Calu3 (cell line): ENCODE data around the gene OS9. TPM values are rescaled to one million over a fixed set of nuclear protein-coding genes. Genes with fewer than 3 reads are reported as not detected.
"Not testable (repeated sequence)": the region's sequence is repeated elsewhere in the genome, so short reads cannot be mapped to it uniquely, and the experiment has no call there.

ENCODE experiments used
- BruUV-seq: library from RNA; stranded (reverse); fragments of 400-500 nt; replicated peaks from 2 replicates; lab custom pipeline; 2021; lab: Mats Ljungman, UMichigan
- CTCF ChIA-PET: fragments of 300-600 bp; sonication (Branson Sonifier 250); formaldehyde crosslinking; loops from one replicate; lab custom pipeline; 2022; ENCODE audit warnings: antibody characterized with exemption; lab: Charles Lee
- DNase-seq: peaks from one replicate; pipeline ENCODE4 v3.0.0; 2022
- H3K27ac Mint-ChIP-seq: one replicate; pipeline ENCODE4 v1.8.0; 2022; ENCODE audit warnings: mixed read lengths; ENCODE audit not compliant: unreplicated experiment
- H3K27me3 Mint-ChIP-seq: one replicate; pipeline ENCODE4 v1.8.0; 2022; ENCODE audit warnings: mixed read lengths; ENCODE audit not compliant: unreplicated experiment
- H3K36me3 Mint-ChIP-seq: one replicate; pipeline ENCODE4 v1.8.0; 2022; ENCODE audit warnings: mild to moderate bottlenecking, moderate library complexity, mixed read lengths; ENCODE audit not compliant: insufficient read depth, unreplicated experiment
- H3K4me1 Mint-ChIP-seq: one replicate; pipeline ENCODE4 v1.8.0; 2022; ENCODE audit warnings: mild to moderate bottlenecking, low read depth, mixed read lengths; ENCODE audit not compliant: unreplicated experiment
- H3K4me3 Mint-ChIP-seq: one replicate; pipeline ENCODE4 v1.8.0; 2022; ENCODE audit warnings: mild to moderate bottlenecking, low read depth, moderate library complexity, mixed read lengths; ENCODE audit not compliant: unreplicated experiment
- H3K9me3 Mint-ChIP-seq: one replicate; pipeline ENCODE4 v1.8.0; 2022; ENCODE audit warnings: low read depth, mixed read lengths; ENCODE audit not compliant: unreplicated experiment
- intact Hi-C: fragments of 100-400 bp; cut with micrococcal nuclease; formaldehyde crosslinking; loops from one replicate; pipeline ENCODE4 v1.10.0; 2022; ENCODE audit not compliant: unreplicated experiment
- total RNA-seq: library from RNA; stranded (reverse); gene quantifications from 2 replicates; pipeline ENCODE4 v1.2.3, GENCODE V29; 2022
- TF ChIP-seq, protein P1 (sequence below): fragments of 200-600 bp; IDR thresholded peaks from one replicate; pipeline ENCODE4 v1.8.0; 2022; ENCODE audit warnings: antibody characterized with exemption; ENCODE audit not compliant: unreplicated experiment

OS9 gene
- total RNA-seq, 1 experiment from 2014 or later, result 221 TPM

DNA sequence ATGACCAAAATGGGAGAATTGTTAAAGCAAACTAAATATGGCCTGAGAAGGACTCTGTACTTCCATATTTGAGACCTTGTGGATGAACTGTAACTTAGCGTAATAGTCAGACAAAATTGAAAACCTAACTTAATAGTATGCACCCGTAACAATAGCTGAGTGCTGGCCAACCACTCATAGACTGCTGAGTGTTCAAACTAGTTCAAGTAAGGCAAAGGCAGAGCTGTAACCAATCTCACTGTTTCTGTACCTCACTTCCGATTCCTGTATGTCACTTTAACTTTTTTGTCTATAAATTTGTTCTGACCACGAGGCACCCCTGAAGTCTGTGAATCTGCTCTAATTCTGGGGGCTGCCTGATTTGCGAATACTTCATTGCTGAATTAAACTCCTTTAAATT lies 27.0 kb upstream of the OS9 start:
- TF ChIP-seq, protein P1, sequence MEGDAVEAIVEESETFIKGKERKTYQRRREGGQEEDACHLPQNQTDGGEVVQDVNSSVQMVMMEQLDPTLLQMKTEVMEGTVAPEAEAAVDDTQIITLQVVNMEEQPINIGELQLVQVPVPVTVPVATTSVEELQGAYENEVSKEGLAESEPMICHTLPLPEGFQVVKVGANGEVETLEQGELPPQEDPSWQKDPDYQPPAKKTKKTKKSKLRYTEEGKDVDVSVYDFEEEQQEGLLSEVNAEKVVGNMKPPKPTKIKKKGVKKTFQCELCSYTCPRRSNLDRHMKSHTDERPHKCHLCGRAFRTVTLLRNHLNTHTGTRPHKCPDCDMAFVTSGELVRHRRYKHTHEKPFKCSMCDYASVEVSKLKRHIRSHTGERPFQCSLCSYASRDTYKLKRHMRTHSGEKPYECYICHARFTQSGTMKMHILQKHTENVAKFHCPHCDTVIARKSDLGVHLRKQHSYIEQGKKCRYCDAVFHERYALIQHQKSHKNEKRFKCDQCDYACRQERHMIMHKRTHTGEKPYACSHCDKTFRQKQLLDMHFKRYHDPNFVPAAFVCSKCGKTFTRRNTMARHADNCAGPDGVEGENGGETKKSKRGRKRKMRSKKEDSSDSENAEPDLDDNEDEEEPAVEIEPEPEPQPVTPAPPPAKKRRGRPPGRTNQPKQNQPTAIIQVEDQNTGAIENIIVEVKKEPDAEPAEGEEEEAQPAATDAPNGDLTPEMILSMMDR, result no peak
- H3K27me3 Mint-ChIP-seq, result peaks cover 44% of the 10 kb centered on the region
- CTCF ChIA-PET, result no interaction called here
- H3K36me3 Mint-ChIP-seq, result no peaks in the 10 kb centered on the region
- peaks cover 6% of the 10 kb centered on the region for H3K9me3 Mint-ChIP-seq
- intact Hi-C loops, result no loop called here
- DNase-seq, result no peak
- no peak overlapping the region for H3K4me3 Mint-ChIP-seq
- no peak overlapping the region for H3K27ac Mint-ChIP-seq
- no peaks in the 10 kb centered on the region for H3K4me1 Mint-ChIP-seq
- BruUV-seq, result no TSS peak

DNA sequence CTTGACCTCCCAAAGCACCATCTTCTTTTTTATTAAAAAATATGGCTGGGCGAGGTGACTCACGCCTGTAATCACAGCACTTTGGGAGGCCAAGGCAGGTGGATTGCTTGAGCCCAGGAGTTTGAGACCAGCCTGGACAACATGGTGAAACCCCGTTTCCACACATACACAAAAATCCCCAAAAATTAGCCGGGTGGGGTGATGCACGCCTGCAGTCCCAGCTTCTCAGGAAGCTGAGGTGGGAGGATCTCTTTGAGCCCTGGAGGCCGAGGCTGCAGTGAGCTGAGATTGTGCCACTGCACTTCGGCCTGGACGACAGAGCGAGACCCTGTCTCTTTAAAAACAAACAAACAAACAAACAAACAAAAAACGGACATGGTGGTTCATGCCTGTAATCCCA lies 24.2 kb upstream of the OS9 start:
- peaks cover 61% of the 10 kb centered on the region for H3K27me3 Mint-ChIP-seq
- intact Hi-C loops, H3K4me3 Mint-ChIP-seq, H3K9me3 Mint-ChIP-seq, H3K36me3 Mint-ChIP-seq, H3K27ac Mint-ChIP-seq, H3K4me1 Mint-ChIP-seq, BruUV-seq, CTCF ChIA-PET, DNase-seq: not testable (repeated sequence)

GRCh38 chr12:57671811-57672210 lies 22.1 kb upstream of the OS9 start:
- H3K27ac Mint-ChIP-seq, CTCF ChIA-PET, H3K4me1 Mint-ChIP-seq, H3K9me3 Mint-ChIP-seq, intact Hi-C loops, BruUV-seq, DNase-seq, H3K36me3 Mint-ChIP-seq, H3K4me3 Mint-ChIP-seq: not testable (repeated sequence)
- peaks cover 56% of the 10 kb centered on the region for H3K27me3 Mint-ChIP-seq

DNA sequence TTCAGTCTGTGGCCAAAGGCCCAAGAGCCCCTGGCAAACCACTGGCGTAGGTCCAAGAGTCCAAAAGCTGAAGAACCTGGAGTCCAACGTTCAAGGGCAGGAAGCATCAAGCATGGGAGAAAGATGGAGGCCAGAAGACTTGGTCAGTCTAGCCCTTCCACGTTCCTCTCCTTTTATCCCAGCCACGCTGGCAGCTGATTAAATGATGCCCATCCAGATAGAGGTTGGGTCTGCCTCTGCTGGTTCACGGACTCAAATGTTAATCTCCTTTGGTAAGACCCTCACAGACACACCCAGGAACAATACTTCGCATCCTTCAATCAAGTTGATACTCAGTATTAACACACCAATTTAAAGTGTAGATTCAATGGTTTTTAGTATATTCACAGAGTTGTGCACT lies 21.1 kb upstream of the OS9 start:
- H3K4me1 Mint-ChIP-seq, result no peaks in the 10 kb centered on the region
- TF ChIP-seq, protein P1, result no peak
- H3K9me3 Mint-ChIP-seq, result no peaks in the 10 kb centered on the region
- CTCF ChIA-PET, result interaction anchor here (0.6 kb wide), 1 partner anchor 476 kb away, joined by 6 read pairs; no protein-coding TSS in a partner anchor
- H3K36me3 Mint-ChIP-seq, result no peaks in the 10 kb centered on the region
- H3K27me3 Mint-ChIP-seq, result peaks cover 55% of the 10 kb centered on the region
- H3K27ac Mint-ChIP-seq, result no peak overlapping the region
- BruUV-seq, result no TSS peak
- intact Hi-C loops, result no loop called here
- DNase-seq, result no peak
- no peak overlapping the region for H3K4me3 Mint-ChIP-seq

- no peaks in the 10 kb centered on the region for H3K9me3 Mint-ChIP-seq
- peaks cover 40% of the 10 kb centered on the region for H3K27me3 Mint-ChIP-seq
- no peaks in the 10 kb centered on the region for H3K36me3 Mint-ChIP-seq
- no peaks in the 10 kb centered on the region for H3K4me1 Mint-ChIP-seq
- CTCF ChIA-PET, result no interaction called here
- H3K27ac Mint-ChIP-seq, result no peak overlapping the region
- intact Hi-C loops, result no loop called here
- TF ChIP-seq, protein P1, result no peak
- H3K4me3 Mint-ChIP-seq, result no peak overlapping the region
- DNase-seq, result no peak
- BruUV-seq, result no TSS peak
These were observed 19.2 kb upstream of the OS9 start for GRCh38 chr12:57674691-57675090.

GRCh38 chr12:57677947-57678346 lies 16.0 kb upstream of the OS9 start:
- DNase-seq, H3K4me3 Mint-ChIP-seq, H3K9me3 Mint-ChIP-seq, CTCF ChIA-PET, H3K27ac Mint-ChIP-seq, intact Hi-C loops, H3K4me1 Mint-ChIP-seq, H3K36me3 Mint-ChIP-seq, BruUV-seq: not testable (repeated sequence)
- peaks cover 35% of the 10 kb centered on the region for H3K27me3 Mint-ChIP-seq
